OCI-LY7 (cell line): ENCODE results near the gene LSG1.

Source experiments
- CTCF ChIP-seq: fragments of 200-600 bp; sonication (generic); conservative IDR thresholded peaks from 2 replicates; pipeline ENCODE4 v1.5.1; 2014; ENCODE audit warnings: mild to moderate bottlenecking, antibody characterized with exemption, low read length, moderate library complexity, mixed read lengths
- EZH2phosphoT487 ChIP-seq: fragments of 200-600 bp; sonication (generic); IDR thresholded peaks from 2 replicates; pipeline ENCODE4 v1.6.1; 2018; ENCODE audit warnings: low read depth, borderline replicate concordance, mild to moderate bottlenecking, mixed run types, antibody characterized with exemption, low read length, moderate library complexity, mixed read lengths

DNA sequence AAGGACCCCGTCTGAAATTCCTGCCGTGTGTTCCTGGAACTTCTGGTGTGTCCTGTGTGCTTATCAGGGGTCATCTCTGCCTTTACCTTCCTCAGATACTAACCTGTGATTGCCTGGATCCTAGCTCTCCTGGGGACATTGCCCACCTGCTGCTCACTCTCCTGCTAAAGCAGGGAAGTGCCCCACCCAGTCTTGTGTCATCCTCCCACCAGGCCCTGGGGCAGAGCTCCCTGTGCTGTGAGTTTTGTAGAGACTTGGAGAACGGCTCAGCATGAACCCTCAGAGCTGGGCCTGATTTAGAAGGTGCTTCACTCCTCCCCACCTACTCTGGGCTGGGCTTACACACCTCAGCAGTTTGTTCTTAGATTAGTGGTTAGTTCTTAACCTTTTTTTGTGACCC, 34.9 kb downstream of the LSG1 start:
- TF ChIP-seq EZH2phosphoT487, result no peak
- TF ChIP-seq CTCF, result no peak
